HG03354 (cell line): ENCODE results near the gene MECR.
"Not testable (repeated sequence)": the region's sequence is repeated elsewhere in the genome, so short reads cannot be mapped to it uniquely, and the experiment has no call there.

Source experiments
- ATAC-seq: cut with Tn5 transposase; IDR thresholded peaks from one replicate; pipeline ENCODE4 v1.9.1; 2021; ENCODE audit warnings: mild to moderate bottlenecking; ENCODE audit not compliant: unreplicated experiment, poor library complexity, severe bottlenecking

Gene MECR

DNA sequence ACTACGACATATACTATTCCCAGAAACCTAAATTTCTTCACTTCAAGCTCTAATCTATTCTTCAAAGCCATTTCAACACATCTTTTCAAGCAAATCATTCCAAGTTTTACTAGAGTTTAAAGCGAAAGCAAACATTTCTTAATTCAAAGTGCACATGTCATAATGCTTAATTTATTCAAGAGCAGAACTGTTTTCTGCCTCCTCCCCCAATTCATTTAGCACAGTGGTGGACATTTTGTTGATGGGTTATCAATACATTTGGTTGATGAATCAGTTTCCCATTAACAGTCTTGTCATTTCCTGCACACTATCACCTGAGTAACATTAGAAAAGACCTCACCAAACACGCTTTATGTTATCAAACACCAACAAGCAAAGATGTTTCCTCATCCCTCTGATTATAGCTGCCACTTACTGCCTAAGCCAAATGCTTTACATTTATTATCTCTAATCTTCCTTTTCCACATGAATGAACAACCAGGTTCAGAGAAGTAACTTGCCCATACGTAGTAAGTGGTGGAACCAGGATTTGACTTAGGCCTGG, 51.0 kb downstream of the MECR start:
- ATAC-seq: no peak

DNA sequence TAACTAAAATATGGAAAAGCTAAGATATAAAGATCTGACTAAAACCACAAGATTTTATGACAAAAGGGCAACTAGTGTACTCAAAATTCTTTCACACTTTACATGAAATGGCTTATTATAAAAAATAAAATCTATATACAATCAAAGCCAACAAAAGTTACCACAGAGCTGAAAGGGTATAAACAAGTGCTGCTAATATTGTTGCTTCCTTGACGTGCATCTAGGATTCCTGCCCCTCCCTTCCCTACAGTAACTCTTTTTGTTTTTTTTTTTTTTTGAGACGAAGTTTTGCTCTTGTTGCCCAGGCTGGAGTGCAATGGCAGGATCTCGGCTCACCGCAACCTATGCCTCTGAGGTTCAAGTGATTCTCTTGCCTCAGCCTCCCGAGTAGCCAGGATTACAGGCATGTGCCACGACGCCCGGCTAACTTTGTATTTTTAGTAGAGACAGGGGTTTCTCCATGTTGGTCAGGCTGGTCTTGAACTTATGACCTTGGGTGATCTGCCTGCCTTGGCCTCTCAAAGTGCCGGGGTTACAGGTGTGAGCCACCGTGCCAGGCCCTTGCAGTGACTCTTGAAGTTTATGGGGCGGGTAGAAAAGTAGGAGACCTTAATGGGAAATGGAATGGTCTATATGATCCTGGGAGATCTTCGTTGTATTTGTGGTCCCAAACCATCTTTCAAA, 53.6 kb downstream of the MECR start:
- ATAC-seq: no peak

DNA sequence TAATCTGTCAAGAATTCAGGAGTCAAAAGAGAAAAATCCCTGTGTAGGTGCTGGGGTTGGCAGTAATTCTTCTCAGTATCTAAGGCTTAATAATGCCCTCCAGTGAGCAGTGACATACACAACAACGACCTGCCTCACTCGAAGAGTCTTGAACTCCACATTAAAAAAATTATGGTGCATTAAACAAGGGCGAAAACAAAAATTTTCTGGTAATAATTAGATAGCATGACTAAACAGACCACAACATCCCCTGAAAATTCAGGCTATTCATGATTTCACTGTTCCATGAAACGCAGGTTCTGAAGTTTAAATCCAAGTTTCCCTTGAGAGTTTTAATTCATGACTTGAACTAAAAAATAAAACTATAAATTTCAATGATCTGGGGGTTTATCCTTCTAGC, 54.2 kb downstream of the MECR start:
- ATAC-seq: no peak

DNA sequence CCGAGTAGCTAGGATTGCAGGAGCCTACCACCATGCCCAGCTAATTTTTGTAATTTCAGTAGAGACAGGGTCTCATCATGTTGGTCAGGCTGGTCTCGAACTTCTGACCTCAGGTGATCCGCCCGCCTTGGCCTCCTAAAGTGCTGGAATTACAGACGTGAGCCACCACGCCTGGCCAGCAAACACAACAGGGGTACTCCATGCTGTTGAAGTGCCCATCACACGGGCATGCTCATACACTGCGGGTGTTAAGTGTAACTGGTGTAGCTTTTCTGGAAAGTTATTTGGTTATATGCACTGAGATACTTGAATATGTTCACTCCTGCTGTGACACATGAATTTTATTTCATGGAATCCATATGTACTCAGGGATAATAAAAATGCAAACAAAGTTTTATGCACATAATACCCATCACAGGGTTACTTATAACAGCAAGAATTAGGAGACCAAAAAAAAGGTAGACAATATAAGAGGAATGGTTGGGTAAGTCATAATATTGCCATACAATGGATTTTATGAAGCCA, 58.3 kb downstream of the MECR start:
- ATAC-seq: no peak

DNA sequence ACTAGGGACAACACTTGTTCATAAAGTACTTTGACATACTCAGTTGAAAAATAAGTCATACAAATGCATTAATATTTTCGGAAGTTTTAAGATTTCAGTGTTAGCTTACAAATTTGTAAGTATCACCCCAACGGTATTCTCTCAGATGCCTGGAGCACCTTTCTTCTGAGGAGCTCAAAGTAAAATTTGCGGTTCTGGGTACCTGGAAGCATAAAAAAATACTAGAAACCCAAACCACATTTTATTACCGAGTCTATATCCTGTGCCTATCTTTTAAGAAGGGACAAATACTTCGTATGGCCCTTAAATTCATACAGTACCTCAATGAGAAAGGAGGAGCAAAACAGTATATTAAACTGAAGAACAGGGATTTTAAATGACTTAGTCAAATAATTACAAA, 59.2 kb downstream of the MECR start:
- no peak for ATAC-seq

DNA sequence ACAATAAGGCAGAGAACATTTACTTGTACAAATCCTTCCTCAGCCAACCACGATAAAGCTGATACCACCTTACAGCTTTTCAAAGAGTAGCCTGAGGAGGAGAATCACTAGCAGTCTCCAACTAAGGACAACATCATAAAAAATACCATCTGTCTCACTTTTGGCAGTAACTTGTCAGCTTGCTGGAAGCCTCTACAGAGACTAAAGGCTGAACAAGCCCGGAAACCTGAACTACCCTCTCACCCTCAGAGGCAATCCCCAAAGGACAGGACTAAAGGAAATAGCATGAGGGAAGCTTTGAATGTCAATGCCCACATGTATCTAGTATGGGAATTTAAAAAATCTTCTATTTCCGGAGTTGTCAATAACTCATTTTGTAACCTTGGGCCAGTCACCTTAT, 59.6 kb downstream of the MECR start:
- no peak for ATAC-seq

DNA sequence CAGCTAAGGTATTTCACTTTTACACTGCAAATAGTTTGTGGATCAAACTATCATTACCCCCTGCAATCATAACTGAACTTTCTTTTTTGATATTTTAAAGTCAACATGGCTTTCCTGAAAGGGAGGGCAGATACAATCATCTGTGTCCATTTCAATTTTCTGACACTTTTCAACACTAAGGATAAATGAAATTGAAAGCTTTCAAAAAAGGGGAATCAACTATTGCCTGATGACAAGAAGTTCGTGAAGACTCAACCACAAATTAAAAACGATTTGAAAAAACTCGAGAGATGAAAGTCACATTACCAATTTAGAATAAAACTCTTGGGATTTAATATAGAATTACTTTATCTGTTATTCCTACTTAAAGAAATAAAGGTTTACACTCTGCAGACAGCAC, 60.8 kb downstream of the MECR start:
- ATAC-seq: no peak

DNA sequence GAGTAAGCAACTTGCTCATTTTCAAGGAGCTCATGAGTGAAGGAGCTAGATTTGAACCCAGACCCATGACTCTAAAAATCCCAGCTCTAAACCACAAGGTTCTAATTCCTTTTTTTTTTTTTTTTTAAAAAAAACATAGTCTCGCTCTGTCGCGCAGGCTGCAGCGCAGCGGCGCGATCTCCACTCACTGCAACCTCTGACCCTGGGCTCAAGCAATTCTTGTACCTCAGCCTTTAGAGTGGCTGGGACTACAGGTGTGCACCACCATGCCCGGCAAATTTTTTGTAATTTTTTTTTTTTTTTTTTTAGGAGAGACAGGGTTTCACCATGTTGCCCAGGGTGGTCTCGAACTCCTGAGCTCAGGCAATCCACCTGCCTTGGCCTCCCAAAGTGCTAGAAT, 62.8 kb downstream of the MECR start:
- no peak for ATAC-seq

DNA sequence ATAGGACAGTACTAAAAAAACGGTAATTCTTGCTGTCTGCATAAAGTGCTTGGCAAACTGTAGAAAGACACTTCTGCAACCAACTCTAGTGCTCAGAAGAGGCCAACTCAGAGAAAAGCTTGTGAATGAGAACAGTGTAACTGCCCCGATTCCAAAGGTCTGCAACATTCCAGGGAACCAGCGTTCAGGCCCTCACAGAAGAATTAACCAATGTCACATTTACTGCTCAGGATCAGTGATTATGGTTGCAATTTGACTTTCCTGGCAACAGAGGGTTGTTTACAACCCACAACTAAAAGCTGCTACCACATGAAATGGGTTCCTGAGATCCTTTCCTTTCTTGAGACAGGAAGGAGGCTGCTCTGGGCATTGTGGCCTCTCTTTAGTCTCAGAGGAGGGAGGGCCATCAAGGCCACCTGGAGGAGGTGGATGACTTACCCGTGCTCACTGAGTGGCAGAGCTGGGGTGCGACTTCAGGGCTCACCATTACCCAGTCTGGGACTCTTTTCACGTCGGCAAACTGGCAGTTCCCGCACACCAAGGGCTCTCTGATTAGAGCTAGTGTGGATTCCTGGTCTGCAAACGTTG, 64.3 kb downstream of the MECR start:
- ATAC-seq: no peak

DNA sequence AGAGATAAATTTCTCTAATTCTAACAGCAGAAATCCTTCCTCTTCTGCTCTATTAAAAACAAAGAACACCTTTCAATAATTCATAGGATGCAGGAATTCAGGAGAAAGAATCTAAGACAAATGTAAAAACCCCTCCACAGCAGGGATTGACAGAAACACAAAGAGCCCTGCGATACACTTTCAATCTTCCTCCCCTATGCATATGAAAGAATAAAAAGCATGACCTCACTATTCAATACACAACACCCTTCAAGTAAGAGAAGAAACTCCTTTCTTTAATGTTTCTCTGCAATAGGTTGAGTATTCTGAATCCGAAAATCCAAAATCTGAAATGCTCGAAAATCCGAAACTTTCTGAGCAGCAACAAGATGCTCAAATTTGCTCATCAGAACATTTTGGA, 66.1 kb downstream of the MECR start:
- no peak for ATAC-seq

DNA sequence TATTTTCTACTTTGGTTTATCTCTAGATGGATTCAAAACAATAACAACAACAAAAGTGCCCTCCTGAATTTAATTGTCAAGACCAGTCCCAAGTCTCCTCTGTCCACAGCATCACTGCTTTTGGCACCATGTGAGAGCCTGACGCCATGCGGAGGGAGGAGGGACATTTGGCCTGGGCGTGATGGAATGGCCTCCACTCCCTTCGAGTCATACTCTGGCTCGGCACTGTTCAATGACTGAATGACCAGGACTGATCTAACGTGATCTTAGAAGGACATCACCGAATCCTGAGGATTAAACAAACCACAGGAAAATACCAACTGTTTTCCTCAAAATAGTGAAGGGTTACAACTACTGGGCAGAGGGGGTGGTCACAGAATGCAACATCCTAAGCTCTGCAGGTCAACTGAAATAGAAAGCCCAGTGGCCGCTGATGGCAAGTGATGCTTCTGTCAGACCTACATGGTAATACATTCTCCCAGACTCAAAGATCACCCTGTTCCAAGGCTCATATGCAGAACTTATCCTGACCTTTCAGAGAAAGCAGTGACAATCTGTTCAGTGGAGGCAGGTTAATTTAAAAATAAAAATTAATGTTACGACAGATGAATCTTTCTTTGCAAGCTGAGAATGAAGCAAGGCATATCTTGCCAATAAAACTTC, 68.1 kb downstream of the MECR start:
- ATAC-seq: no peak

DNA sequence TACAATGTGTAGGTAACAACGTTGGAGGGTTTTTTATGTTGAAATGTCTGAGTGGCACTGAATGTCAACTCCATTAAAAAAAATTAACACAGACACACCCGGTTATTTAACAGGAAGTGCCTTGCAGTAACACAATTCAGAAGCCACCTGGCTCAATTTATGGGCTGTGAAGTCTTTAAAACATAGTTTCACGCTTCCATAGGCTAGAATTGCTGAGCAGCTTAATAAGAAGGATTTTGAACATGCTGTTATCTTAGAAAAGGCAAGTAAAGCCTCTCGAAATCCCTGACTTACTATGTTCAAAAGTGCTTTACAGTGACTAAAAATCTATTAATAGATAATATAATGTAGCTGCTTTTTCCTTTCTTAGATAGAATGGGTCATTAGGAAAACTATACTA, 68.7 kb downstream of the MECR start:
- ATAC-seq: no peak

DNA sequence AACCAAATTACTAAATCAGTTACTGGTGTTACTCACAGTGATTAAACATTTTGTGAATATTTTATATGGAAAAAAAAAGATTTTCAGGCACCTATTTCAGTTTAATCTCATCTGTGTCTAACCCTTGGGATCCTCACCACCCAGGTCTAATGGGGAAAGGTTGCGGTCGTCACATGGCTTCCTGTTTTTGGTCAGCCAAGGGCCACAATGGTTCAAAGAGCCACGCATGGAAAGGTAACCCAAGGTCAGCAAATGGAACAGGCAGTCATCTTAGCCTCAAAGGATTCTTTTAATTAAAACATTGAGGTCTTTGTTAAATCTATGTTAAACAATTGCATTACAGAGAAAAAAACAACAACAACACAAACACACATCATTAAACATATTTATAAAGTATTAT, 71.0 kb downstream of the MECR start:
- no peak for ATAC-seq

DNA sequence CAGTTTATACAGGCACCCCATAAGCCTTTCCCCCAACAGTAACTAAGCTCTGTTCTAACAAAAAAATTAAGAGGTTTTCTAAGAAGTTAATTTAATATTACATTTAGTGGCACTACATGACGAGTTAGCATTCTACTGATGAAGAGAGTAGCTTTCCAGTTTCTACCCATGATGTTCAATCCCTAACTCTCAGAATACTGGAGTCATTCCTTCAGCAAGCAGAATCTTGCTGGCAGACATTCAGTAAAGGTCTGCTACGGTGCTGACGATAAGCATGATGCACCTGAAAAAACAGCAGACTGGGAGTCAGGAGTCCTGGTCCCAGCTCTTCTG, 73.5 kb downstream of the MECR start:
- no peak for ATAC-seq

DNA sequence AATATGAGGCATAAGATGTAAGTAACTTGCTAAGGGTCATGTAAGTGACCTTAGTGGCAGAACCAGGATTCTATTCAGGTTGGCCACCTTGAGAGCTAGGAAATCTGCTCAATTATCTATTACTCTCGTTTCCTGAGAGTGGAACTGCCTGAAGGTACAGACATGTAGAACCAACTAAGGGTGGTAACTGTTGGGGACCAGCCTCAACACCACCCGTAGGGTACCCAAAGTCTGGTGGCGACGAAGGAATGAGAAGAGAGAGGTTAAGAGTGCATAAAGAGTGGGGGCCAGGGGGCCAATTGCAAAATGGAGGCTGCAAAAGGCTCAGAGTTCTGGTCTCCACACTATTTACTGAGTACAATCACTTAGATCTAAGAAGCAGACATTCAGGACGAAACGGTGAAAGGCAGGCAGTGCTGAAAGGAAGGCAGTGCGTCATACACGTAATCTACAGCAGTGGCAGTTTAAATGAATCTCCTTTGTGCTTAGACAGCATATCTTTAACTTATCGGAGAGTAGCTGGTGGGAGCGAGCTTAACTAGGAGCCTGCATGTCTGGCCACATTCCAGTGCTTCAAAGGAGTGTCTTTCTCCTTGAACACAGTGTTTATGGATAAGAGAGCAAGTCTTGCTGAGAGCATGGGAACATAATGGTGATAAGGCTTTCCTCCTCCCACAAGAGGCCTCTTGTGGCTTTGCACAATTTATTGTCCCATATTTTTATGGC, 74.0 kb downstream of the MECR start:
- no peak for ATAC-seq

DNA sequence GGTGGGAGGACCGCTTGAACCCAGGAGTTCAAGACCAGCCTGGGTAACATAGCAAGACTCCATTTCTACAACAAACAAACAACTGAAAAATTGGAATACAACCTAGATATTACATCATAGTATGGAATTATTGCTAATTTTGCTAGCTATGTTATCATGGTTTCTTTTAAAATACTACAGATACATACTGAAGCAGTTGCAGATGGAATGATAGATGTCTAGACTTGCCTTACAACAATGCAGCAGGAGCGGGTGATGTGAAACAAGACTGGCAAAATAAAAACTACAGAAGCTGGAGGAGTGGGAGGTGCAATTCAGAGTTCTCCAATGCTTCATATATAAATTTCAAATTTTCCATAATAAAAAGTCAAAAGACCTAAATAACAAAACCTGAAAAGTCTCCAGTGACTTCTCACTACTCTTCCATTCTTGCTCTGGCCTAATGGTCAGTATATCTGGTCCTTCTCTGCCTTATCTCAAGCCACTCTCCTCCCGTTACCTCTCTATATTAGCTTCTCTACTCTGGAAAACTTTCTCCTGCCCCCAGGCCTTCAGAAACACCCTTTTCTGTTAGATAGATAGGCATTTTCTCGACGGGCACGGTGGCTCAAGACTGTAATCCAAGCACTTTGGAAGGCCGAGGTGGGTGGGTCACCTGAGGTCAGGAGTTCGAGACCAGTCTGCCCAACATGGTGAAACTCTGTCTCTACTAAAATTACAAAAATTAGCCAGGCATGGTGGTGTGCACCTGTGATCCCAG, 78.5 kb downstream of the MECR start:
- ATAC-seq: no peak

DNA sequence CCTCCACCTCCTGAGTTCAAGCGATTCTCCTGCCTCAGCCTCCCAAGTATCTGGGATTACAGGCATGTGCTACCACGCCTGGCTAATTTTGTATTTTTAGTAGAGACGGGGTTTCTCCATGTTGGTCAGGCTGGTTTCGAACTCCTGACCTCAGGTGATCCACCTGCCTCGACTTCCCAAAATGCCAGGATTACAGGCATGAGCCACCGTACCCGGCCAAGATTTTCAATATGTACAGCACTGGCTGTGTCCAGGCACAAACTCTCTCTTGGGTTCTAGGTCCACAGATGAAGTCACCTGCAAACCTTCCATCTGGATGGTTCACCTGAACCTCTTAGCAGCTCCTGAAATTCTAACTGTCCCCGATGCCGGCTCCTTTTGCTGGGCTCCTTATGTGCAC, 80.4 kb downstream of the MECR start:
- not testable (repeated sequence) for ATAC-seq

DNA sequence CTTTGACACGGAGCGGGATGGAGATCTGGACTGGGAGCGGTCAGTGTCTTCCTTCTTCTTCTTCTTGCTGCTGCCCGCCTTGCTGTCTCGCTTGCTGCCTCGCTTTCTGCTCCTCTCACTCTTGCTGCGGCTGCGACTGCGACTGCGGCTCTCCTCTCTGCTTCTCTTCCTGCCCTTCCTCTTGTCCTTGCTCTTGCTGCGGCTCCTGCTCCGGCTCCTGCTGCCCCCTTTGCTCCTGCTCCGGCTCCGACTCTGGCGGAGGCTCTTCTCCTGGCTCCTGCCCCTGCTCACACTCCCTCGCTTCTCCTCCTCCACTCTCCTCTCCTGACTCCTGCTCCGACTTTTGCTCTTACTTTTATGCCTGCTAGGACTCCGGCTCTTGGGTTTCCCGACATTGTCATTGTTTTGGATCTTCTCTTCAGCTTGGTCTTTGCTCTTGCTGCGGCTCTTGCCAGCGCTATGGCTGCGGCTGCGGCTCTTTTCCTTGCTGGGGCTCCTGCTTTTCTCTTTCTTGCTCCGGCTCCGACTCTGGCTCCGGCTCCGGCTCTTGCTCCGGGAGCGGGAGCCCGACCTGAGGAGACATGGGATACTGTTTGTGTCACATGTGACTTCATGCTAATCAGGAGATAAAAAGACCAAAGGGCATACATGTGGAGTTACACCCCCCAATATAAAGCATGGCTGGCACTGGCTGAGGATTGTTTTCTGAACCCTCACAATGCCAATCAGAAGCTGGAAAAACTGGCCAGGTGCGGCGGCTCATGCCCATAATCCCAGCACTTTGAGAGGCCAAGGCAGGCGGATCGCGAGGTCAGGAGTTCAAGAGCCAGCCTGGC, 81.9 kb downstream of the MECR start:
- ATAC-seq: no peak
